HG02884 (cell line): ENCODE data around the gene AADAT.
A peak's percentile ranks its signal among the peaks of the same experiment; 100 is the strongest.
"Not testable (repeated sequence)": the region's sequence is repeated elsewhere in the genome, so short reads cannot be mapped to it uniquely, and the experiment has no call there.

Source experiments
- ATAC-seq: cut with Tn5 transposase; IDR thresholded peaks from one replicate; pipeline ENCODE4 v1.9.1; 2021; ENCODE audit warnings: mild to moderate bottlenecking, moderate library complexity; ENCODE audit not compliant: unreplicated experiment

AADAT gene

DNA sequence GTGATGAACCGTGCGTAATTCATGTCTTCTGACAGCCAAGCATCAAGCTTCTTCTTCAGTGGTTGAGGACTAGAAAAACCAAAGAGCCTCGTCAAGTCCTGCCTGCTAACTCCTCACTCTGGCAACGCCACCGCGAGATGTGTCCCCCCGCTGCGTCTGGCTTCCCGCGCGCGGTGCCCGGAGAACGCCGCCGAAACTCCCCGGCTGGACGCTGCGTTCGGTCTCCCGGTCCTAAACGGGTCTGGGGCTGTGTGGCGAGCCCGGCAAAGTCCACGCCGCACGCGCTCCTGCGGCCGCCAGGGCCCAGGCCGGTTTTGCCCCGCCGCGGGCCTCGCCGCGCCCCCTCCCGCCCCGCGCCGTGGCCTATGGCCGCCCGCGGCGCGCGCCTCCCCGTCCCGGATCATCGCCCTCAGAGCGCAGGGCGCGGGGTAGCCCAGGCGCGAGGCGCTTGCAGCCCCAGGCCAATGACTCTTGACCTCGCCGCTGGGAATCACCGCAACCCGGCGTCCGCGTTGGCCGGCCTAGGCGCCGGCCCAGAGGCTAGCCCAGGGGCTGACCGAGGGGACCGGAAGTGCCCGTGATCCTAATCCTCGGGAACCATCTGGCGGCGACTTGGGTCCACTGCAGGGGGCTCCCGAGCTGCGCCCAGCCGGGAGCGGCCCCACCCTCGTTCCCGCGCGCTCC, at the start of gene AADAT:
Gene AADAT, minus strand, starts transcription at position 289 of the 684 bp plus-strand sequence. Its CDS starts 266 bp downstream, at position 23.
- peak; percentile 86 for ATAC-seq

GRCh38 chr4:170138580-170139194, 48.9 kb upstream of the AADAT start:
- ATAC-seq, result peak; percentile 97

DNA sequence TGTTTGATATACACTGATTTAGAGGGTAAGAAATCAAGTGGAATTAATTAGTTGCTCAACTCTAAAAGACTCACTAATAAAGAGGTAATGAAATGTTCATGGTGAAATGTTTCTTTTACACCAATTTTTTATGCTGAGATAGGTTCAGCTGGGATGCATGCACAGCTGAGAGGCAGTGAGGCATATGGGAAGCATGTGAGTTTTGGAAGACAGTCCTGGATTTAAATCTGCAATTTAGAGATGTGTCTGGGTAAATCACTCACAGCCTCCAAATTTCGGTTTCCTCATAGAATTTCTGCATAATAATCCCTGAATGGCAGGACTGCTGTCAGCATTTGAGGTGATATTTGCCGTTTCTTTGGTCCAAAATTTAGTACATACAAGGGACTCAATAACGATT, 48.2 kb upstream of the AADAT start:
- ATAC-seq, result no peak

GRCh38 chr4:170137466-170137865, 47.7 kb upstream of the AADAT start:
- no peak for ATAC-seq

DNA sequence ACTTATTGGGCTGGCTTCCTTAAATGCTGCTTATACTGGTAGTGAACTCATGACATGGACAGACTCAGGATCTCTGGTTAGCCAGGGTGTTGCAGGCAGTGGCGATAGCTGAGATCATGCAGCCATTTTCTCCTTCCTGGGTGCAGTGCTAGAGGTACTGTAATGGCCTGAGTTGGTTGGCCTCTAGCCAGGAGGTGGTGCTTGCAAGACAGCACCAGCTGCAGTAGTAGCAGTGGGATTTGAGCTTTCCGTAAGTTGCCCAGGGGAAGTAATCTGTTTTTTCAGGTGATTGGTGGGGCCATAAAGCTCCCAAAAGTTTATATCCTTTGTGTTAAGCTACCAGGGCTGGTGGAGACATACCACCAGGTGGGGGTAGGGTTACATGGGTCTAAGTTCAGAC, 45.1 kb upstream of the AADAT start:
- no peak for ATAC-seq

DNA sequence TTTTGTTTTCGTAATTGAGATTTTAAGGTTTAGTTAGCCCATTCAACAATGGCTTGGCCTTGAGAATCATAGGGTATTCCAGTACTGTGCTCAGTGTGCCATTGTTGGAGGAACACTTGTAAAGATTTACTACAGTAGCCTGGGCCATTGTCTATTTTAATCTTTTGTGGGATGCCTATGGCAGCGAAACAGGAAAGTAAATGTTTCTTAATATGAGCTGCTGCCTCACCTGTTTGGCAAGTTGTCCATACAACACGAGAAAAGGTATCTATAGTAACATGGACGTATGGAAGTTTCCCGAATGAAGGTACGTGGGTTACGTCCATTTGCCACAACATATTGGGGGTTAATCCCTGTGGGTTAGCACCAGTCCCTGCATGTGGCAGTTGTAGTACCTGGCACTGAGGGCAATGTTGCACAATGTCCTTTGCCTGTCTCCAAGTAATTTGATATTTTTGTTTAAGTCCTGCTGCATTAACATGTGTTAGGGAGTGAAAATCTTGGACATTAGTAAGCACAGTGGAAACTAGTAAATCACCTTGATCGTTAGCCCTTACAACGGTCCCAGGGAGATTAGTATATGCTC, 38.6 kb upstream of the AADAT start:
- no peak for ATAC-seq

DNA sequence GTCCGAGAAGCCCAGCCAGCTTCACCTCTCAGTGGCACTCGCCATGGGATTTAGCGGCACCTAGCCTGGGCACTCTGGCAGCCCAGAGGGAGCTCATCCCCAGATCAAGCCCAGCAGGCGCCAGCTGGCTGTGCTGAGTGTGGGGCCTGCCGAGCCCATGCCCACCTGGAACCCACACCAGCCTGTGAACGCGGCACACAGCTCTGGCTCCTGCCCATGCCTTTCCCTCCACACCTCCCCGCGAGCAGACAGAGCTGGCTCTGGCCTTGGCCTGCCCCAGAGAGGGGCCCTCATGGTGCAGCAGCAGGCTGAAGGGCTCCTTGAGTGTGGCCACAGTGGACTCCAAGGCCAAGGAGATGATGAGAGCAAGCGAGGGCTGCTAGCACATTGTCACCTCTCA, 38.0 kb upstream of the AADAT start:
- no peak for ATAC-seq

DNA sequence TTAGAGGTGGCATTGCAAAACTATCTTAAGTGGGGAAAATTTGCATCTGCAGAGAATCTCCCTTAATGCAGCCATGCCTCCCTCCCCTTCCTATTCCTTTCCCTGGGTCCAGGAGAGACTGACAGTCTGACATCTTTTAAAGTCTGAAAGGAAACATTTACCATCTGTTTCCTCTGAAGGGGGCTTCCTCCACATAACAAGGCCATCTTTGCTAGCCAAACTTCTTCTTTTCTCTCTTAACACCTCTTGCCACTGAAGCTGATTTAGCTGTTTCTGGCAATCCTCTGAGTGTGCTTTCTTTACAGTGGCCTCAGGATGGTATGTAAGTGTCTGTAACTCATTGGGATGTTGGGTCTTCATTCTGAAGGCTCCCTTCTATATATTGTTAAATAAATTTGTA, 34.6 kb upstream of the AADAT start:
- ATAC-seq, result no peak

GRCh38 chr4:170122252-170122651, 32.5 kb upstream of the AADAT start:
- no peak for ATAC-seq

- ATAC-seq, result no peak
Observed at GRCh38 chr4:170114636-170115035, 24.9 kb upstream of the AADAT start.

DNA sequence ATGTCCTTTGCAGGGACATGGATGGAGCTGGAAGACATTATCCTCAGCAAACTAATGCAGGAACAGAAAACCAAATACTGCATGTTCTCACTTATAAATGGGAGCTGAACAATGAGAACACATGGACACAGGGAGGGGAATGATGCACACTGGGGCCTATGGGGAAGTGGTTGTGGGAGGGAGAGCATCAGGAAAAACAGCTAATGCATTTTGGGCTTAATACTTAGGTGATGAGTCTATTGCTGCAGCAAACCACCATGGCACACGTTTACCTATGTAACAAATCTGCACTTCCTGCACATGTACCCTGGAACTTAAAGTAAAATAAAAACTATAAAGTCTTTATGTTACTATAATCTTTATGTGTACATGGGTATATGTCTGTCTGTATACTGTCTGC, 24.4 kb upstream of the AADAT start:
- not testable (repeated sequence) for ATAC-seq

DNA sequence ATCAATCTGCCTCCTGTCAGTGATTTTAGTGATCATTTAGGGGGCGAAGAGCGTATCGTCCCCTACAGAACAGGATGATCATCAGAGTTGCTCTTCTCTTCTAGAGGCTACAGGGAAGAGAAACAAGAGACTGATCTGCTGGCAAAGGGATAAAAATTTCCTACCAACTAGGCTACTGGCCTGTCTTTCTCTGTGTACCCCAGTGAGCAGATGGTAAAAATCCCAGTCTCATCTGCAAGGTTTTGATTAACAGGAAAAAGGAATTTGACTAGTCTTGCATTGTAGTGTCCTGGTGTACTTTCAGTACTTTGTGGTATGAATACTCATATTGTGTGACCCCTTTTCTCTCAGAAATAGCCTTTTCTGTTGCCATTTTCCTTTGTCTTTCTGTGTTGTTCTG, 21.8 kb upstream of the AADAT start:
- no peak for ATAC-seq

DNA sequence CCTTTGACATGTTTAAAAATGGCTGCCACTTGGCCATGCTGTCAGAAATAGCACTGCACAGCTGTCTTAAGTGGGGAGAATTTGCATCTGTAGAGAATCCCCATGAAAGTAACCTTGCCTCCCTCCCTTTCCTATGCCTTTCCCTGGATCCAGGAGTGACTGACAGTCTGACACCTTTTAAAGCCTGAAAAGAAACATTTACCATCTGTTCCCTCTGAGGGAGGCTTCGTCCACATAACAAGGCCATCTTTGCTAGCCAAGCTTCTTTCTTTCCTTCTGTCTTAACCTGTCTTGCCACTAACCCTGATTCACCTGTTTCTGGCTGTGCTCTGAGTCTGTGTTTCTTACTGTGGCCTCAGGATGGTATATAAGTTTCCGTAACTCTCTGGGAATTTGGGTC, 21.3 kb upstream of the AADAT start:
- ATAC-seq, result no peak

GRCh38 chr4:170110285-170110672, 20.5 kb upstream of the AADAT start:
- no peak for ATAC-seq

- ATAC-seq, result no peak
Observed at GRCh38 chr4:170109586-170110284, 20.0 kb upstream of the AADAT start.

- no peak for ATAC-seq
Observed at GRCh38 chr4:170106900-170107299, 17.1 kb upstream of the AADAT start.

DNA sequence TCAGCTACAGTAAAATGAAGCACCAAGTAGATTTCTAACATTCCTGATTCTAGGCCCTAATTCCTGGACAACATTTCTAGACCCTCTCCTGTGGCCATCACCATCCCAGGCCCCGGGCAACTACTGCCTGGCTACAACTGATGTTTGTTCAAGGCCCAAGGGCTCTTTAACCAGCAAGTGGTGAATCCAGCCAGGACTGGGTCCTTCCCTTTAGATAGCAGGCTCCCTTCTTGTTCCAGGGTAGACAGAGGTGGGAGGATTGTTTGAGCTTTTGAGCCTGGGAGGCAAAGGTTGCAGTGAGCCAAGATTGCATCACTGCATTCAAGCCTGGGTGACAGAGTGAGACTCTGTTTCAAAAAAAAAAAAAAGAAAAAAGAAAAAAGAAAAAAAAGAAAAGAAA, 12.7 kb upstream of the AADAT start:
- ATAC-seq, result no peak

- ATAC-seq, result not testable (repeated sequence)
Observed at GRCh38 chr4:170098171-170098570, 8.4 kb upstream of the AADAT start.

GRCh38 chr4:170097681-170098080, 7.9 kb upstream of the AADAT start:
- no peak for ATAC-seq

- no peak for ATAC-seq
Observed at GRCh38 chr4:170093973-170094535, 4.3 kb upstream of the AADAT start.

- no peak for ATAC-seq
Observed at GRCh38 chr4:170091069-170091696, 1.4 kb upstream of the AADAT start.
